ENCODE data around the gene SMIM11. TPM values are rescaled to one million over a fixed set of nuclear protein-coding genes. Genes with fewer than 3 reads are reported as not detected.

SMIM11 gene
- total and polyA plus RNA-seq, 2 of the 8 experiments (the other 6 are each of a cell fraction or from before 2014, with no cell fraction given) = 1.0 to 3.2 TPM

DNA sequence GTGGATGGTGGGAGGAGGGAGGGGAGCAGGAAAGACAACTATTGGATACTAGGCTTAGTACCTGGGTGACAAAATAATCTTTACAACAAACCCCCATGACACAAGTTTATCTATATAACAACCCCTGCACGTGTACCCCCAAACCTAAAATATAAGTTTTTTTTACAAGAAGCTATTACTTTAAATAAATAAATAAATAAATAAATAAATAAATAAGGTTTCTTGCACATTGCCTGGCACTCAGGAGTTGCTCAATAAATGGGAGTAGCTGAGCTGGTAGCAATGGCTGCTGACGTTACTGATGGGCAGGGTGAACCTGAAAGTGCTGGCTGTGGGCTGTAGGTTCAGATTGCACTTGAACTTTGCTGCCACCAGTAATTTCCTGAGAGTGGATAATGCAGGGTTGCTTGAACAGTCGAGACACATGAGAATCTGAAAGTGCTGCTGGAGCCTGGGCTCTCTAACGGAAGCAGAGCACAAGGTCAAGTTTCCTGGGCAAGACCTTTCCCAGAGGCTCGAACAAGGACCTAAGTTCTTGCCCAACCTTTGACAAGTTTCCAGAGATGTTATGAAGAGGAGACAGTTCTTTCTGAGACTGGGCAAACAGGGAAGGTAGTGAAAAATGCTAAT, 26.3 kb upstream of the SMIM11 start:
- no peaks in the 10 kb centered on the region for H3K36me3 ChIP-seq (ENCODE audit: control insufficient read depth in 2 of 4, insufficient read depth in 4 of 4, low read length in 3 of 4)
- ChIA-PET CTCF (ENCODE audit: partially characterized antibody) (interaction anchor here (0.6 to 10.4 kb wide), 15 partner anchors 12 to 427 kb away, joined by 3 to 119 read pairs (median 4); no protein-coding TSS in a partner anchor), POLR2A (ENCODE audit: partially characterized antibody) (no interaction called here)
- no peaks in the 10 kb centered on the region for H3K79me1 ChIP-seq (ENCODE audit: low read depth, low read length)
- H2BK20ac ChIP-seq (ENCODE audit: low read length) = no peak overlapping the region
- no peaks in the 10 kb centered on the region for H3K79me2 ChIP-seq (ENCODE audit: control insufficient read depth in 1 of 2, insufficient read depth in 2 of 2, low read length in 2 of 2)
- no peak overlapping the region for H2BK5ac ChIP-seq (ENCODE audit: low read depth, low read length)
- H3K14ac ChIP-seq (ENCODE audit: insufficient read length) = no peak overlapping the region
- no peak overlapping the region for H3K23ac ChIP-seq (ENCODE audit: insufficient read length)
- no peak overlapping the region for H3K56ac ChIP-seq (replicated peaks; ENCODE audit: insufficient read length, low read depth, low read length)
- DNase-seq (ENCODE audit: low read depth in 1 of 2, low spot score in 2 of 2) (no peak), FAIRE-seq (no peak)
- H2BK15ac ChIP-seq (ENCODE audit: low read length) = 0 out of 2 replicates have a peak overlapping the region, but pooled peaks have one; percentile 29
- no peak overlapping the region for H2AFZ ChIP-seq (ENCODE audit: low read length)
- no peak overlapping the region for H3K18ac ChIP-seq (ENCODE audit: extremely low read depth, low read length)
- H2AK5ac ChIP-seq (ENCODE audit: low read depth, low read length) = no peak overlapping the region
- H3K9ac ChIP-seq (replicated peaks in 1 of 4; ENCODE audit: extremely low read depth in 1 of 4, low read depth in 3 of 4, low read length in 3 of 4) = no peak overlapping the region
- H3K27me3 ChIP-seq (replicated peaks in 1 of 4; ENCODE audit: control insufficient read depth in 3 of 4, extremely low read depth in 1 of 4, insufficient read depth in 3 of 4, low read length in 3 of 4) = no peaks in the 10 kb centered on the region; a peak in 1 of 7 replicates
- no peak overlapping the region for H3K4me3 ChIP-seq (ENCODE audit: extremely low read depth in 1 of 4, insufficient read depth in 2 of 4, low read depth in 3 of 4, low read length in 4 of 4)
- 93% methylated on average over 5 of the region's 5 CpGs; no CpG with 5 or more reads in 1 of the 2 experiments for WGBS, 2 experiments (ENCODE audit: extremely low coverage in 1 of 2, insufficient coverage in 1 of 2, insufficient read length in 1 of 2, insufficient replicate concordance in 2 of 2, low coverage in 1 of 2, low lambda C conversion rate in 2 of 2, missing lambda C conversion rate in 1 of 2)
- no peak overlapping the region for H4K8ac ChIP-seq (ENCODE audit: extremely low read depth, insufficient read depth, low read length)
- H4K91ac ChIP-seq (replicated peaks; ENCODE audit: insufficient read length, low read length) = no peak overlapping the region
- H3K9me3 ChIP-seq (ENCODE audit: insufficient read depth in 2 of 2, low read depth in 1 of 2, low read length in 1 of 2) = no peaks in the 10 kb centered on the region
- H2BK120ac ChIP-seq (replicated peaks; ENCODE audit: low read depth, low read length) = no peak overlapping the region
- no peaks in the 10 kb centered on the region for H4K20me1 ChIP-seq (replicated peaks in 1 of 2; ENCODE audit: control insufficient read depth in 1 of 2, insufficient read depth in 2 of 2, low read length in 2 of 2)
- no peak for TF ChIP-seq SAP30 (IDR thresholded peaks at IDR 0.05; ENCODE audit: insufficient read depth, insufficient replicate concordance, low read length)
- no peak for TF ChIP-seq SP4 (IDR thresholded peaks at IDR 0.05; ENCODE audit: low read length)
- TF ChIP-seq, protein P1, sequence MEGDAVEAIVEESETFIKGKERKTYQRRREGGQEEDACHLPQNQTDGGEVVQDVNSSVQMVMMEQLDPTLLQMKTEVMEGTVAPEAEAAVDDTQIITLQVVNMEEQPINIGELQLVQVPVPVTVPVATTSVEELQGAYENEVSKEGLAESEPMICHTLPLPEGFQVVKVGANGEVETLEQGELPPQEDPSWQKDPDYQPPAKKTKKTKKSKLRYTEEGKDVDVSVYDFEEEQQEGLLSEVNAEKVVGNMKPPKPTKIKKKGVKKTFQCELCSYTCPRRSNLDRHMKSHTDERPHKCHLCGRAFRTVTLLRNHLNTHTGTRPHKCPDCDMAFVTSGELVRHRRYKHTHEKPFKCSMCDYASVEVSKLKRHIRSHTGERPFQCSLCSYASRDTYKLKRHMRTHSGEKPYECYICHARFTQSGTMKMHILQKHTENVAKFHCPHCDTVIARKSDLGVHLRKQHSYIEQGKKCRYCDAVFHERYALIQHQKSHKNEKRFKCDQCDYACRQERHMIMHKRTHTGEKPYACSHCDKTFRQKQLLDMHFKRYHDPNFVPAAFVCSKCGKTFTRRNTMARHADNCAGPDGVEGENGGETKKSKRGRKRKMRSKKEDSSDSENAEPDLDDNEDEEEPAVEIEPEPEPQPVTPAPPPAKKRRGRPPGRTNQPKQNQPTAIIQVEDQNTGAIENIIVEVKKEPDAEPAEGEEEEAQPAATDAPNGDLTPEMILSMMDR (IDR thresholded peaks at IDR 0.05; ENCODE audit: control extremely low read depth in 1 of 3, insufficient read depth in 1 of 3, low read depth in 1 of 3, low read length in 3 of 3) = no peak
- no peak for TF ChIP-seq KDM5A (IDR thresholded peaks at IDR 0.05; ENCODE audit: low read length)
- TF ChIP-seq, protein P2, sequence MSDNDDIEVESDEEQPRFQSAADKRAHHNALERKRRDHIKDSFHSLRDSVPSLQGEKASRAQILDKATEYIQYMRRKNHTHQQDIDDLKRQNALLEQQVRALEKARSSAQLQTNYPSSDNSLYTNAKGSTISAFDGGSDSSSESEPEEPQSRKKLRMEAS (IDR thresholded peaks at IDR 0.05) = no peak
- no peak for TF ChIP-seq FOSL1 (IDR thresholded peaks at IDR 0.05; ENCODE audit: insufficient read depth, low read depth, low read length)
- no peak for TF ChIP-seq CBX8 (IDR thresholded peaks at IDR 0.05; ENCODE audit: borderline replicate concordance, low read depth, low read length)
- TF ChIP-seq MAFK (IDR thresholded peaks at IDR 0.05; ENCODE audit: low read depth, low read length) = no peak
- no peak for TF ChIP-seq EGR1 (IDR thresholded peaks at IDR 0.05; ENCODE audit: borderline replicate concordance, low read depth, low read length)
- TF ChIP-seq SIX5 (IDR thresholded peaks at IDR 0.05; ENCODE audit: low read depth, low read length) = no peak
- H3K4me1 ChIP-seq (replicated peaks in 1 of 4; ENCODE audit: control insufficient read depth in 3 of 4, insufficient read depth in 4 of 4, low read length in 3 of 4) = no peaks in the 10 kb centered on the region; a peak in 1 of 7 replicates
- no peaks in the 10 kb centered on the region for H3K23me2 ChIP-seq (ENCODE audit: low read depth, low read length)
- no peak overlapping the region for H3K4me2 ChIP-seq (ENCODE audit: insufficient read depth in 1 of 2, low read depth in 2 of 2, low read length in 2 of 2)
- no peak overlapping the region for H4K5ac ChIP-seq (ENCODE audit: insufficient read length, low read depth, low read length)
- H3K27ac ChIP-seq (ENCODE audit: low read depth, low read length) = no peak overlapping the region
- H2BK12ac ChIP-seq (ENCODE audit: low read depth, low read length) = no peak overlapping the region
- no peak overlapping the region for H3K4ac ChIP-seq (replicated peaks; ENCODE audit: insufficient read length, low read depth, low read length)

All from H1 (cell line).